GM18907 (cell line): ENCODE measurements around the gene MYL6.
"Not testable (repeated sequence)": the region's sequence is repeated elsewhere in the genome, so short reads cannot be mapped to it uniquely, and the experiment has no call there.

Source experiments
- ATAC-seq: cut with Tn5 transposase; IDR thresholded peaks from one replicate; pipeline ENCODE4 v1.9.1; 2021; ENCODE audit warnings: mild to moderate bottlenecking, moderate library complexity; ENCODE audit not compliant: unreplicated experiment

Gene MYL6

DNA sequence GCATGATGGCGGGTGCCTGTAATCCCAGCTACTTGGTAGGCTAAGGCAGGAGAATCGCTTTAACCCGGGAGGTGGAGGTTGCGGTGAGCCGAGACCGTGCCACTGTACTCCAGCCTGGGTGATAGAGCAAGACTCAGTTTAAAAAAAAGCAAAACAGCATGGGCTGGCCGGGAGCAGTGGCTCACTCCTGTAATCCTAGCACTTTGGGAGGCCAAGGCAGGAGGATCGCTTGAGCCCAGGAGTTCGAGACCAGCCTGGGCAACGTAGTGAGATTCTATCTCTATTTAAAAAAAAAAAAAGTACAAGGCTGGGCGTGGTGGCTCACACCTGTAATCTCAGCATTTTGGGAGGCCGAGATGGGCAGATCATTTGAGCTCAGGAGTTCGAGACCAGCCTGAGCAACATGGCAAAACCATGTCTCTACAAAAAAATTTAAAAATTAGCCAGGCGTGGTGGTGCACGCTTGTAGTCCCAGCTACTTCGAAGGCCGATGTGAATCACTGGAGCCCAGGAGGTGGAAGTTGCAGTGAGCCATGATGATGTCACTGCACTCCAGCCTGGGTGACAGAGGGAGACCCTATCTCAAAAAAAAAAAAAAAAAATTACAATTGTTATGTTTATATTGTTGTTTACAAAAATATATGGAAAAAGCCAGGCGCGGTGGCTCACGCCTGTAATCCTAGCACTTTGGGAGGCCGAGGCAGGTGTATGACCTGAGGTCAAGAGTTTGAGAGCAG is 1.5 kb upstream of the MYL6 start:
- ATAC-seq, result not testable (repeated sequence)

DNA sequence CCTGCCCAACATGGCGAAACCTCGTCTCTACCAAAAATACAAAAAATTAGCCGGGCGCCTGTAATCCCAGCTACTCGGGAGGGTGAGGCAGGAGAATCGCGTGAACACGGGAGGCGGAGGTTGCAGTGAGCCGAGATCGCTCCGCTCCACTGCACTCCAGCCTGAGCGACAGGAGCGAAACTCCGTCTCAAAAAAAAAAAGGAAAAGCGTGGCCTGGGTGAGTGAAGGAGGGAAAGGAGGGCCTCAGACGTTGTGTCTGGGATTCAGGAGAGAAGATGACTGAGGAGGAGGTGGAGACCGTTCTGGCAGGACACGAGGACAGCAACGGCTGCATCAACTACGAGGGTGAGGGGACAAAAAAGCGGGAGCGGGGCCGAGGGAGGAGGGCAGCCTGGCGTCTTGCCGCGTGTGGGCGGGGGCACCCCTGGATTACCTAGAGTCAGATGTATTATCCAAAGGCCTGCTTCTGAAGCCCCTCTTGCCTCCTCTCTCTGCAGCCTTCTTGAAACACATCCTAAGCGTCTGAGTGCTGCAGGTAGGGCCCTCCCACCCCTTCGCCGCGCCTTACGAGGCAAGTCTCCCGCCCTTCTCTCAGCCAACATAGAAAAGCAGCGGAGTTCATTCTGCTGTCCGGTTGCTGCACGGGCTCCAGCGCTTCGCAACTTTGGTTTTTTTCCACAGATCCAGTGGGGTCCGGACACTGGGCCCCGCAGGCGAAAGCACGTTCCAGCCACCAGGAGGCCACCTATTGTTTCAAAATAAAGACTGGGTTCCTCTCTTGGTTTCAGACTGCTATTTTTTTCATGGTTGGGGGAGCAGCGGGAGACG is 744 bp upstream of the MYL6 start:
- peak; percentile 30 for ATAC-seq

DNA sequence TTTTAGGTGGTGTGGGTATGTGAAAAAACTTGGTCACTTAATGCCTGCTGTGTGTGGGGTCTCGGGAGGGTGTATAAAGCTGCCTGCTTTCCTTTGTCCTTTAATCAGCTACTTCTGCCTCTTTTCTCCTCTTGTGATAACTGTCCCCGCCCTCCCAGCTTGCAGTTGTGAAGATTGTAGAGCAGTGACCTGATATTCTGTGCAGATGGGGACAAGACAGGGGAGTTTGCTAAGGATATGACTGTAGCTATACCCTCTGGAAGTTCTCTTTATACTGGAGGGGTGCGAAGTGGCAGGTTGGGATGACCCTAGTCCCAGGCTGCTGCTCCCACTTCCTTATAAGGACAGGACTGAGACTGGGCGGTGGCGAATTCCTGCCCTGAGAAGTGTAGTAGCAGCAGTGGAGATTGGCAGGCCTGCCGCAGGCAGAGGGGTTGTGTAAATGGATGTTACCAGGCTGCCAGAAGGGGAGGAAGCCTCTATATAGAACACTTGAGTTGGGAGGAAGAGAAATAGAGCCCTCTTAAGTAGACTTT is 835 bp downstream of the MYL6 start:
- no peak for ATAC-seq

DNA sequence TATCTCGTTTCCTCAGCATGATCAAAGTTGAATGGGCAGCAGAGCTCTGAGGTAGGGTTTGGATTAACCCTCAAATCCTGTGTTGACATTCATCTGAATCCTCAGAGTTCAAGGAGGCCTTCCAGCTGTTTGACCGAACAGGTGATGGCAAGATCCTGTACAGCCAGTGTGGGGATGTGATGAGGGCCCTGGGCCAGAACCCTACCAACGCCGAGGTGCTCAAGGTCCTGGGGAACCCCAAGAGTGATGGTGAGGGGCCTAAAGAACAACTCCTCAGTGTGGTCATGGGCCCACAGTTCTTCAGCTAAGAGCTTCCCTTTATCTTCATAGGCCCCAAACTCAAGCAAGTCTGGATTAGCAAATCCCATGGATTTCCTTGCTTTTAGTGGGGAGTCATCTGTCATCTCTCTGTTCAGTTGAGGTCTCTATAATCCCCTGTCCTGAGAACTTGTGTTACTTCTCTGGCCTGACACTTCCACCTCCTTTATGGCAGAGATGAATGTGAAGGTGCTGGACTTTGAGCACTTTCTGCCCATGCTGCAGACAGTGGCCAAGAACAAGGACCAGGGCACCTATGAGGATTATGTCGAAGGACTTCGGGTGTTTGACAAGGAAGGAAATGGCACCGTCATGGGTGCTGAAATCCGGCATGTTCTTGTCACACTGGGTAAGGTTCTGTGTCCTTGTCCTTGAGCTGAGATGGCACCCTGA is 1.5 kb downstream of the MYL6 start:
- ATAC-seq, result no peak

DNA sequence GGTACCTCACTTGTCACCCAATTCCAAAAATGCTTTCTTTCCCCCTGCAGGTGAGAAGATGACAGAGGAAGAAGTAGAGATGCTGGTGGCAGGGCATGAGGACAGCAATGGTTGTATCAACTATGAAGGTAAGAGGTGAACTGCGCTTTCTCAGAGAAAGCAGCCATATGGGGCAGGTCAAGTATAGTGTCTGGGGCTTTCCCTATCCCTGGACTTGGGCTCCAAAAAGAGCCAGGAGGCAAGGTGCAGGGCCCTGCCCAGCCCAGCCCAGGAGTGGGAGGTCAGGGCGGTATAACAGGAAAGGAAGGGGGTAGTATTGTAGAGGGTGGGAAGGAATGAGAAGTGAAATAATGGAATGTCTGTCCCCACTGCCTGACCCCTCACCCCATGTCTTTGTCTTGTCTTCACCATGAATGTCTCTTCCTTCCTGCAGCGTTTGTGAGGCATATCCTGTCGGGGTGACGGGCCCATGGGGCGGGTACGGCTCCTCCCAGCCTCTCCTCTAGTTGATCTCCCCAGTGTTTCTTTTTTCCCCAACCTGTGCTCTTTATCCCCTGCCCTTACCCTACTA is 2.1 kb downstream of the MYL6 start:
- no peak for ATAC-seq

DNA sequence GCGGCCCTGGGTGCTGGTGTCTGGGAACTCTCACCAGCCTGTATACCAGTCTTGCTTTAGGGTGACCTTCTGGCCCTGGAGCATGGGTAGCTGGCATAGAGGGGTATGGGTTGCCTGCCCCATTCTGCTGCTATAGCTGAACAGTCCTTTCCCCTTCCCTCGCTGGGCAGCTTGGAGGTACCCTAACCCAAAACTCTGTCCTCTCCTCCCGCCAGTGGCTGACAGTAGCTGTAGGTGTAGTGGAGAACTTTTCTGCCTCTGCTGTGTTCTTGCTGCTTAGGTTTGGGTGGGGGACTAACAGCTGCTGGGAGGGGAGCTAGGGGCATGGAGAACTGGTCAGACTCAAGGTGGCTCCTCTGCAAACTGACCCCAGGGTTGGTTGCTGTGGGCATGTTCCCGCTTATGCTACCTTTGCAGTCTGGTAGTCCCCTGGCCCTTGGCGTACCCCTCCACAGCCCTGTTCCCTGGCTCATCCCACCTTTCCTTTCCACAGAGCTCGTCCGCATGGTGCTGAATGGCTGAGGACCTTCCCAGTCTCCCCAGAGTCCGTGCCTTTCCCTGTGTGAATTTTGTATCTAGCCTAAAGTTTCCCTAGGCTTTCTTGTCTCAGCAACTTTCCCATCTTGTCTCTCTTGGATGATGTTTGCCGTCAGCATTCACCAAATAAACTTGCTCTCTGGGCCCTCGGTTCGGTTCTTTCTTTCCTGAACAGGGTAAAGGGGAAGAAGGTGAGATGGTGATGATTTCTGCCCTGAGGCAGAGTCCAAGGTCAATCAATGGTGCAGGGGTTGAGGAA is 2.9 kb downstream of the MYL6 start:
- ATAC-seq, result no peak

DNA sequence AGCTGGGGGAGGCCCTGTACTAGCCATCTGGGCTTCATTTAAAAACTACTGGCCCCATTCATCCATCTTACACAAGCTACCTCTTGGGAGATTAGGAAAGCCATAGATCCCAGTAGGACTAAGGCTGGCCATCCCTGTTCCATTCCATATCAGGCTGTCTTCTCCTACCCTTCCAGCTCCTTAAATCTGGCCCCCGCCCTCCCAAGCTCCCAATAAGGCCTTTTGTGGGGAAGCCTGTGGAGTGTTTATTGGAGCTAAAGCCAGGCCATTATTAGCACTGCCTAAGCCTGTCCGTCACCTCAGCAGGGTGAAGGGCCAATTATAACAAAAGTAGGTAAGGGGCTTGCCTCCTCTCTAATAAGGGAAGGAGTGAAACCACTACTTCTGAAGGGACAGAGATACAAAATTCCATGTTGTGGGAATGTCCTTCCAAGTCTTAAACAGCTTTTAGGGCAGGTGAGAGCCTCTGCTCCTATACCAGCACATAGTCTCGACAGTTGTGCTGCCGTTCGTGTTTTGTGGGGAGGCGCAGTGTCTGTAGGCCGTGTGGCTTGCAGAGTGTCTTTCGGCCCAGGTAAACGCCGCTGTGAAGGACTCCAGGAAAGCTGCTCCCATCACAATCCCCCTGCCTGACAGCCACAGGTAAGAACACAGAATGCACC is 3.7 kb downstream of the MYL6 start:
- no peak for ATAC-seq

DNA sequence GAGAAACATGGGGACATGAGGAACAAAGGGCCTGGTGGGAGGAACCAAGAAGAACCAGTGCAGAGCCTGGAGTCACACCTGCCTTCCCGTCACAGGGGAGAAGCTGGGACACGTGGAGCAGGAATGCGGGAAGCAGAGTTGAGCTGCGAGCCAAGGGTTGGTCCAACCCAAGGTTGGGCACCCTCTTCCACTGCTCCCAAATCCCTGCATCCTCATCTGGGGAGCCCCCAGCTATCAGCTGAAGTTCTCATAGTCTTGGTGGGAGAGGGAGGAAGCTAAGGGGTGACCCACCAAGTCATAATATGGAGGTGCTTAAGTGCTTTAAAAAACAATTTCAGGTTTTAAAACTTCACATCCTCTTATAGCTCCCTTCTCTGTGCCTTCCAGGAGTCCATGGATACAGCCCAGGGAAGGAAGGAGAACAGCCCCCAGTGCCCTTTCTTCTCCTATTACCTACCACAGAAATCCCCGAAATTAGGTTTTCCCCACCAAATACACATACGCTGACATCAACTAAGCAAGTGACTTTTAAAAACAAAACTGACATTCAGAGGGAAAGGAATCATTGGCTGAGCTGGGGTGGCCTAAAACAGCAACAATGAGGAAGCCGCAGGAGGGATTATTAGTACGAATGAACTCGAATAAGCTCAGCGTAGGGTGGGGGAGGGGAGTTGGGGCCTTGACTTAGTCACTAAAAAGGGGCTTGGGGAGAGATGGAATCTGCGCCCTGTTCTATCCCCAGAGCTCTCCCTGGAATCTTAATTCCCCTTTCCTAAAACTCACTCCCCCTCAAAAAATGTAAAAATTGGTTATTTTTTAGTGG is 4.5 kb downstream of the MYL6 start:
- no peak for ATAC-seq

DNA sequence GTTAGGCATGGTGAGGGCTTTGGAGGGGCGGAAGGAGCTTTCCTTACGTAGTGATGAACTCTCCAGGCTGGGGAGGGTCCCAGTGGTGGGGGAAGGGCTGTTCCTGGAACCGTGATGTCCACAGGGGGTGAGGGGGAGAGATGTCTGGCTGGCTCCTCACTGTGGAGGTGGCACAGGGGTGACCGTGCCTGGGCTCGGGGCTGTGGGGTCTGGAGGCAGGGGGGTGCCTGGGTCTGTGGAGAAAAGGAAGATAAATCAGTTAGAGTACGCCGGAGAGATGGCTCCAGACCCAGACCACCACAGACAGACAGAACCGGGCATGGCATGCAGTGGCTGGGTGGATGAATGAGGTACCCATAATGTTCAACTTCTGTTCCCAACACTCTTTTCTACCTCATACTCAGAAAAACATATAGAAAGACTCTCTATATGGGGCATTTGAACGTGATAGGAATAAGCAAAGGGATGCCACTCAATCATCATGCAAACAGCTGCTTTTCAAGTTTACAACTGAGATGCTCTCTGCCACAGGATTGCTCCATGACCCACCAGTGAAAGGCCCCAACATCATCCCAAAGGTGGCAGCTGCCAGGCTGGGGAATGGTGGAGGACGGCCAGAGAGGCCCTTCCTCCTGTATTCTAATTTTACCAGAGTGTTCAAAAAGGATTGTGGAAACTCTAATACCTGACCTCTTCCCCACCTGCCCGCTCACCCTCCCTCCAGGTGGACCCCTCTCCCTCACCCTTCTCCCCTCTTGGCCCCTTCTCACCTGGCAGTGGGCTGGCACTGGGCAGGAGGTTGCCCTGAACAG is 5.6 kb downstream of the MYL6 start:
- no peak for ATAC-seq

DNA sequence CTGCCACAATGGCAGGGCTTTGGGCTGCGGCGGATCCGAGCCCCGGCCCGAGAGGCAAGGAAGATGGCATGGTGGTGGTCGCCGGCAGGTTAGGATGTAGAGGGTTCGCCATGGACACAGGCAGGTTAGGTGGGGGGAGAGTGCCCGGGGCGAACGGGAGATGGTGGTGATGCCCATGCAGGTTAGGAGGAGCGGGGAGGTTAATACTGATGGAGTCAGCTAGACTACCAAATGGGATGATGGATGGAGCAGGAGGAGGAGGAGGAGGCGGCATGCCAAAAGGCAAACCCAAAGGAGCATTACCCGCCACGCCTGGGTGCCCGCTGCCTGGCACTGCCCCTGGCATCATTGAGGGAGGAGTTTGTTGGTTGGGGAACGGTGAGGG is 6.2 kb downstream of the MYL6 start:
- ATAC-seq, result no peak

DNA sequence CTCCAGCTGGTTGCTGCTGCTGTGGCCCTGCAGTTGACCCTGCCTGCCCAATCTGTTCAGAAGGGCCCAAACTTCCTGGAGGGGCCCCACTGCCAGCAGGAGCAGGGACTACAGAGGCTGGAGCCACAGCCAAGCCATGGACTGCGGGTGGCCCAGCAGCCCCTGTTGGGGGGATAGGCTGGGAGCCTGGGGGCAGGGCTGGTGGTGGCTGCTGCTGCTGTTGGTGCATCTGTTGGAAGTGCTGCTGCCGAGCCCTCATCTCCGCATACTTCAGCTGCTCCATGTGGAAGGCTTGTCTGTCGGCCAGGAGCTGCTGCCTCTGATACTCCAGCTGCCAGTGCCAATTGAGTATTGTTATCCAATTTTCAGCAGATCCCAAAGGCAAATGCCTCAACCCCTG is 7.2 kb downstream of the MYL6 start:
- no peak for ATAC-seq

DNA sequence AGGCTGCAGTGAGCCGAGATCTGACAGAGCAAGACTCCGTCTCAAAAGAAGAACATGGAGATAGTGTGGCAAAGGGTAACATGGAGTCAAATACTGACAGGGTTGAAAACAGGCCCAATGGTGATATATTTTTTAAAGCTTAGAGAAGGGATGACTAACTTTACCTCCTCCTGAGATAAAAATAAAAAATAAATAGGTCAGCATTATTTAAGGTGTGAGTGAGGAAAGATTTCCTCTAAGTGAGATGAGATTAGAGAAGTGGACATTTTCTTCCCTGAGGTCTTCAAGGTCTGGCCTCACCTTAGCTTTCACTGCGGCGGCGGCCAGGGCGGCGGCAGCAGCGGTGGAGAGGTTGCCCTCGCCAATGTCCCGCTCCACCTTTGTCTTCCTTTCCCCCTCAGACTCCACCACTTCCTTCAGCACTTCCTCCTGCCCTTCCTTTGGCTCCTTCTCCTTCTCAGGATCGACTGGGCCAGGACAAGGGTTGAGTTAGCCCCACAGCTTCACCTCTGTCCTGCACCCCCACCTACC is 11.1 kb downstream of the MYL6 start:
- no peak for ATAC-seq

DNA sequence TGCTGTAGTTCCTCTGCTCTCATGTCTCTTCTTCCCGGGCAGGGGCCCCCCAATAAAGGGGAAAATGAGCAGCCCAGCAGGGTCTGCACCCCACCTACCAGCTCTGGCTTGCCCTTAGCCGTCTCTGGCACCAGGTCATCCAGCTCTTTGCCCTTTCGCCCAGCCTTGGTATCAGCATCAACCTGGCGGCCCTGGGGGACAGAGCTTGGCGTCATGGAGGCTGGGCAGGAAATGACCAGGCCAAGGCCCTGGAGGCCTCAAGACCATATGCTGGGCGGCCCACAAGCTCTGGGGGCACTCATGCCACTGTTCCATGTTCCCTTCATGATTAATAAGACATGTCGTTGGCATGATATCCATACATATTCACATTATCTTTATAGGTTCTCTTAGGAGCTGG is 14.7 kb downstream of the MYL6 start:
- no peak for ATAC-seq

DNA sequence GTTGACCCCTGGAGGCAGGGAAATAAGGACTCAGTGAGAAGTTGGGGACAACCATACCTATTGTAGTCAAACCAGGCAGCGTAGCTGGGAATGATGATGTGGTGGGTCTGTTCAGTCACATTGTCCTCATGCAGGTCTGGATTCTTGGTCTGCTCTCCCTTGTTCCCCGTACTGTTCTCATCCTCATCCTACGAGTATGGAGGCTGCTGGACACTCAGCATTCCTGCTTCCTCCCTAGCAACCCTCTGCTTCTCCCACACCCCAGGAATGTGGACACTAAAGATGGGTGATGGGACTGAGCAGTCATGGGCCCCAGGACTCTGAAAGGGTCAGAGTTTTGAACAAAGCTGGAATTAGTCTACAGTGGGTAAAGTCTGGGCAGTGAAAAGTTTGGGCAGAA is 20.2 kb downstream of the MYL6 start:
- no peak for ATAC-seq

DNA sequence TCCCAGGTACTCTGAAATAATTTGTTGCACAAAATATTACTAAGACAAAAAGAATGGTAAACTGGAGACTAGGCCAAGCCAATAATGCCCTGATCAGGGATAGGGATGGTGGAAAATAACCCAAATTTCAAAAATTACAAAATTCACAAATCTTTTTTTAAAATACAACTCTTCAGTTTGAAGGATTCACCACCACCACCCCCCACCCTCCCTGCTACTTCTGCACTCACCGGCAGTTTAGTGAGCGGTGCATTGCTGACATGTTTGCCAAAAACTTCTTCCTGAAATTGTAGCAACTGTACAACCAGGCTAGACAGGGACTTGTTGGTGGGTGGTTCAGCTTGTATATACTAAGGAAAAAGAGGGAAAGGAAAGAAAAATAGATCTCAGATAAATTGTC is 28.8 kb downstream of the MYL6 start:
- no peak for ATAC-seq

DNA sequence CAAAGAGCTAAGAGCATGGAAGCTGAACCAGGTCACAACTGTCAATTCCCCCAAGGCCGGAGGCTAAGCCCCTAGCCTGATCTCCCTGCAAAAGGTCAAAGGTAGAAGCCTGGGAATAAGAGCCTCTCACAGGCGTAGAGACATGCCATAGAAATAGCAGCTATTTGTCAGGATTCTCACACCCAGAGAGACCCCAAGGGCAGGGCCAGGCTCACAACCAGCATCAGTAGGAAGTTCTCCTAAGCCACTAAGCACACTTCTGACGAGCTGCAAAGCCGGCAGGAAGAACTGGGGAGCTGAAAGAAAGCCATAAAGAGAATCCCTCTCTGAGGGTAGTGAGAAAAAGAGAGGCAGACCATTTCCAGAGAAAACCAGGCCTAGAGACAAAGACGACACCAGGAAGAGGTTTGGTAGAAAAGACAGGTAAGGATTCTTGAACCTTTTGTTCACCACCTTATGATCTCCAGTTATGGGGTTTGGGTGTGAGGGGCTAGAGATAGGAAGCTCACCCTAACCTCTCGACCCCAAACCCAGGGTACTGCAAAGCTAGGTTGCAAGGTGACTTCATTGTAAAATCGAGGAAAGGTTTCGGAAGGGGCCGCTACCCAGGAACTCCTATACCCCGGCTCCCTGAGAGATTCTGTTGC is 30.1 kb downstream of the MYL6 start:
- no peak for ATAC-seq

DNA sequence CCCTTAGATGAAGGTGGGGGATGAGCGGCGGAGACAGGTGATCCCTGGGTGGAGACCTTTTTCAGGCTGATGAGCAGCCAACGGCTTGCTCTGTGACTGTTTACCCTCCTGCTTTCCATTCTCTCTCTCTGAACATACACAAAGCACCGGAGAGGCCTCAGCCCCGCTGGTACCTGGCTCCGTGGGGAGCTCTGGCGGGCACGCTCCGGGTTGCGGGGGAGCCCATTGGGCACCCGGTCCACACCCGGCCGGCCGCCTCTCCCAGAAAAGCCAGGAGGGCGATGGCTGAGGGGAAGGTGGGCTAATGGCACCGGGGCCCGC is 30.6 kb downstream of the MYL6 start:
- ATAC-seq, result peak; percentile 16
